HG03066 (cell line): ENCODE results near the gene SLC25A40.

Experiments
- ATAC-seq: cut with Tn5 transposase; IDR thresholded peaks from one replicate; pipeline ENCODE4 v1.9.1; 2021; ENCODE audit warnings: low read depth; ENCODE audit not compliant: unreplicated experiment

Gene SLC25A40

GRCh38 chr7:87797395-87797794 lies 78.8 kb downstream of the SLC25A40 start:
- ATAC-seq = no peak

DNA sequence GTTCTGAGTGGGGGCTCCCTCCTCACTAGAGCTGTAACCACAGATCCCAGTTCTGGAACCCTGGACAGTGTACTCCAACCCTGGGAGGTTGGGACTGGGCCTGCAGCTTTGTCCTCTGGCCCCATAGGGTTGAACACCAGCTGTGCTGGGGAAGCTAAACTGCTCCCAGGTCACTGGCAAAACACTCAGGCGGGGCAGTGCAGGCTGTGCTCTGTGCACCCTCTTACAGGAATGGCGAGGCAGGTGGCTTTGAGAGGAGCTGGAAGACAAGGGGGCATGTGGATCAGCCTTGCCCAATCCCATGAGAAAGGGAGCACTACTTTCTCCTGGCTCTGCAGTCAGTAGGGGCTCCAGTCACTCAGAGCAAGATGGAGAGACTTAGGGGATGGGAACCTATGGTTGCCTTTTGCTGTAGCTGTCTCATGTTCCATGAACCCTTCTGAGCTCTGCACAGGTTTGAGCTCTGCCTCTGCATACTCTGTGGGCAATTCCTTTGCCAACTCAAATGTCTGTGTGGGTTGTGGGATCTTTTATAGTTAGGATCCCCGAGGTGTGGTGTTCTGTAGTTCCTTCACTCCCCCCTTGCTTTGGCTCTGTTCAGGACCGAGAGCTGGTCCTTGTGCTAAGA lies 90.7 kb downstream of the SLC25A40 start:
- no peak for ATAC-seq

DNA sequence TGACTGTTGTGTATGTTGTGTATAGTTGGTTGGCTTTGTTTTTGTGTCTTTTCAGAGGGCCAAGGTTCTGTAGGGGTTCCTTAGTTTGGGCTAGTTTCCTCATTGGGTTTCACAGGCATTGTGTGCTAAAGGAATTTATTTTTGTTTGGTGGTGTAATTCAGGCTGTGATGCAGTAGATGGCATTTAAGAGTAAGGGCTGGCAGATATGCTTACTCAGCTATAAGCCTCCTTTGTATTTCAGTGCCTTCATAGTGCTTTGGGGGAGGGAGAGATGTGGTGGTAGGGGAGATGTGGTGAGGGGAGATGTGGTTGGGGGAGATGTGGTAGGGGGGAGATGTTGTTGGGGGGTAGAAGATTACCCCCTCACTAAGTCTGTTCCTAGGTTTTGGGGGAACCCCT lies 91.7 kb downstream of the SLC25A40 start:
- no peak for ATAC-seq
